GM18867 (cell line): ENCODE data around the gene DGCR8.

Source experiments
- ATAC-seq: cut with Tn5 transposase; IDR thresholded peaks from one replicate; pipeline ENCODE4 v1.9.1; 2021; ENCODE audit warnings: mild to moderate bottlenecking, moderate library complexity; ENCODE audit not compliant: unreplicated experiment

The DGCR8 gene

DNA sequence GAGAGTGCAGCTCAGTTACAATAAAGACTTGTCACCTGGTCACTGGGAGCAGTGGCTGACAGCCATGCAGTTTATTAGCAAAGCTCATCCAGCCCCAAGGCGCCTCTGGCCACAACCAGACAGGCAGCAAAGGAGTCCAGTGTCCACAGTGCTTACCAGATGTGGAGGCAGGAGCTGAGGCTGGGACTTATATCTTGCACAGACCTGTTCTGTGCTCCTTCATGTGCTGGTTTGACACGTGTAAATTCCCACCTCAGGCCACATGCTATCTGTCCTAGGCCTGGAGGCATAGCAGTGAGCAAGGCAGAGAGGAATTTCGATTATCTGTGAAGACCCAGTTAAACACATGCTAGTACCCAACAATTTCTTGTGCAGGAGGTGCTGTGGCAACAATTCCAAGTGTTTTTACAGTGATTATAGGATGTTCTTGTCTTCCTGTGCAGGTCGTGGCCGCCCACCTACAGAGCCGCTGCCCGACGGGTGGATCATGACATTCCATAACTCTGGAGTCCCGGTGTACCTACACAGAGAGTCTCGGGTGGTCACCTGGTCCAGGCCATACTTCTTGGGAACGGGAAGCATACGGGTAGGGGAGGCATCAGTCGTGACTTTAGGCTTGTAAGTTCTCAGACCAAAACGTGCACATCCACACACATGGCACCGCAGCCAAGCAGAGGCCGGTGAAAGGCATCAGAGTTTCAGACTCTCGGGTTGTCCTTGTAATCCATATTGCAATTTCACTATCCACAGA is 9.4 kb downstream of the DGCR8 start:
- no peak for ATAC-seq

- ATAC-seq: no peak
Measured at GRCh38 chr22:20089977-20090729, 10.1 kb downstream of the DGCR8 start.

DNA sequence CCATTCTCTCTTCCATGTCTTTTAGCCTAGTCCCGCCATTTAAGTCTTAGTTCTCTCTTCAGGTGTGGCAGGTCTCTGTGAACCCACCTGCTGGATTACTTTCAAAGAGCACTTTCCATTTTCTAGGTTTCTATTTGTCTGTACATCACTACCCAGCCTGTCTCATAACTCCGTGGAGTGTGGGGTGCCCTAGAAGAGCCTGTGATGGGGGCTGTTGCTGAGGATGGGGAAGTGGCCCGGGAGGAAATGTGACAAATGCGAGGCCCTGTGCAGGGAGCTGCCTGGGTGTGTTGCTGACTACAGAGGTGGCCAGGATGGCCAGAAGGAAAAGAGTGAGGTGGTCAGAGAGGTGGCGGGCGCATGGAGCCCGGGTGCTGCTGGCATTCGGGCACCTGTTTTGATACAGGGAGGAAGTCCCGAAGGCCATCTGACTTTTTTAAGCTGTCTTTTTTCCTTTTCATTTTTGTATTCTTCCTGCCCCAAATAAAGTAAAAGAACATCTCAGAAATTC is 10.7 kb downstream of the DGCR8 start:
- ATAC-seq: no peak

GRCh38 chr22:20091690-20092476 is 11.8 kb downstream of the DGCR8 start:
- no peak for ATAC-seq

DNA sequence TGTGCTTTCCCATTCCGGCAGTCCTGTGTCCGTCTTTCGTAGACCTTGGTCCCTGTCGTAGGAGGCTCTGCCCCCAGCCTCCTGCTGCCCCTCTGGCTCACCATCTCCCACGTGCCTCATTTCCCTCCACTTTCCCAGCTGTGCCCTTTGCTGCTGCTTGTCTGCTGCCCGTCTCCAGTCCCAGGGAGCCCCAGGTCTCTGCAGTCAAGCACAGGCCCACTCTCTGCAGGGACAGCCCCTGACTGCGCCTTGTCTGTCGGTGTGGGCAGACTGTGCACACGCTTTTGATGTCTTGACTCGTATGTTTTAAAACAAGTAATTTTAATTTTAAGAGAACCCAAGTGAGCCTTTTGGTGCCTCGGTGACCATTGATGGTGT is 12.4 kb downstream of the DGCR8 start:
- ATAC-seq: no peak

GRCh38 chr22:20093418-20094196 is 13.6 kb downstream of the DGCR8 start:
- ATAC-seq: no peak

DNA sequence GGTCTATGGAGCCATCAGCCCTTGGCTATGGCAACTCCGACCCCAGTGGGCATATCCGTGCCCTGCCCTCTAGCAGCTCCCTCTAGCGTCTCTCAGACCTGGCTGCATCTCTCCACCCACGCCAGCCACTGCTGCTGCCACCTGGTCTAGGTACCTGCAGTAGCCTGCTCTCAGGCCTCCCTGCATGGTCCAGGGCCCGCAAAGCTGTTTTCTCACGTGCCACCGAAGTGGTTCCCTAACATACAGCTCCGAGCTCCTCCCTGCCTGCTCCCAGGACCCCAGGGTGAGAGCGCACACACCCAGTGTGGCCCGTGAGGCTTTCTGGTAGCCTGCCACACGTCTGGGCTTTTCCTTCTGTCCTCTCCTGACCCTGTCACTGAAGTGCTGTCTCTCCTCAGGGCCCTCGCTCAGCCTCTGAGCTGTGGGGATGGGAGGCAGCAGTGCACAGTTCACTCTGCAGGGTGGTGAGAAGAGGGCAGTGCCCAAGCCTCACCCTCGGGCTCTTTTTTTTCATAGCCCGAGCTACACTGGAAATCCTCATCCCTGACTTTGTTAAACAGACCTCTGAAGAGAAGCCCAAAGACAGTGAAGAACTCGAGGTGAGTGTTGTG is 14.3 kb downstream of the DGCR8 start:
- no peak for ATAC-seq

DNA sequence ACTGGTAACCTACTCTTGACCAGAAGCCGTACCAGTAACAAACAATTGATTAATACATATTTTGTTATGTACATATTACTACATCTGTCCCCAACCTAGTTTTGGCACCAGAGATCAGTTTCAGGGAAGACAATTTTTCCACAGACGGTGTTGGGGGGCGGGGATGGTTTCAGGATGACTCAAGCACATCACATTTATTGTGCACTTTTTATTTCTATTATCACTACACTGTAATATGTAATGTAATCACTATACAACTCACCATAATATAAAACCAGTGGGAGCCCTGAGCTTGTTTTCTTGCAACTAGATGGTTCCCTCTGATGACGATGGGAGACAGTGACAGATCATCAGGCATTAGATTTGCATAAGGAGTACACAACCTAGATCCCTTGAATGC is 15.5 kb downstream of the DGCR8 start:
- no peak for ATAC-seq

DNA sequence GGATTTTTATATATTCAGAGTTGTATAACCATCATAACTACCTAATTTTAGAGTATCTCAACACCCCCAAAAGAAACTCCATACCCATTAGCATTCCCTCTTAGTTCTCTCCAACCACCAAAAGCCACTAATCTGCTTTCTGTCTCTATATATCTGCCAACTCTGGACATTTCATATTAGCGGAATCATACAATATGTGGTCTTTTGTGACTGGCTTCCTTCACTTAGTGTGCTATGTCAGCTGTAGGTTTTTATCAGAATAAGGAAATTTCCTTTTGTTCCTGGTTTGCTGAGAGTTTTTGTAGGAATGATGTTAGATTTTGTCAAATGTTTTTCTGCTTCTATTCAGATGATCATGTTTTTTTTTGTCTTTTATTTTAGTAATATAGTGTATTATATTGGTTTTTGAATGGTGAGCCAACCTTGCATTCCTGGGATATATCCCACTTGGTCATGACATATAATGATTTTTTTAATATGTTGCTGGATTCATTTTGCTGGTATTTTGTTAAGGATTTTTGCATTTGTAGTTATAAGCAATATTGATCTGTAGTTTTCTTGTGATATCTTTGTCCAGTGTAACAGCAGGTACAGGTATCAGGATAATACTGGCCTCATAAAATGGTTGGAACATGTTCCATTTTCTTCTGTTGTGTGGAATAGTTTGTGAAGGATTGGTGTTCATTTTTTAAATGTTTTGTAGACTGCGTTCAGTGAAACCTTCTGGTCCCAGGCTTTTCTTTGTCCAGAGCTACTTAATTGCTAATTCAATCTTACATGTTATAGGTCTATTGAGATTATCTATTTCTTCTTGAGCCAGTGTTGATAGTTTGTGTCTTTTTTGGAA is 16.8 kb downstream of the DGCR8 start:
- no peak for ATAC-seq

GRCh38 chr22:20099099-20099711 is 19.2 kb downstream of the DGCR8 start:
- no peak for ATAC-seq

GRCh38 chr22:20101638-20102037 is 21.6 kb downstream of the DGCR8 start:
- no peak for ATAC-seq

GRCh38 chr22:20102203-20102780 is 22.3 kb downstream of the DGCR8 start:
- ATAC-seq: no peak

DNA sequence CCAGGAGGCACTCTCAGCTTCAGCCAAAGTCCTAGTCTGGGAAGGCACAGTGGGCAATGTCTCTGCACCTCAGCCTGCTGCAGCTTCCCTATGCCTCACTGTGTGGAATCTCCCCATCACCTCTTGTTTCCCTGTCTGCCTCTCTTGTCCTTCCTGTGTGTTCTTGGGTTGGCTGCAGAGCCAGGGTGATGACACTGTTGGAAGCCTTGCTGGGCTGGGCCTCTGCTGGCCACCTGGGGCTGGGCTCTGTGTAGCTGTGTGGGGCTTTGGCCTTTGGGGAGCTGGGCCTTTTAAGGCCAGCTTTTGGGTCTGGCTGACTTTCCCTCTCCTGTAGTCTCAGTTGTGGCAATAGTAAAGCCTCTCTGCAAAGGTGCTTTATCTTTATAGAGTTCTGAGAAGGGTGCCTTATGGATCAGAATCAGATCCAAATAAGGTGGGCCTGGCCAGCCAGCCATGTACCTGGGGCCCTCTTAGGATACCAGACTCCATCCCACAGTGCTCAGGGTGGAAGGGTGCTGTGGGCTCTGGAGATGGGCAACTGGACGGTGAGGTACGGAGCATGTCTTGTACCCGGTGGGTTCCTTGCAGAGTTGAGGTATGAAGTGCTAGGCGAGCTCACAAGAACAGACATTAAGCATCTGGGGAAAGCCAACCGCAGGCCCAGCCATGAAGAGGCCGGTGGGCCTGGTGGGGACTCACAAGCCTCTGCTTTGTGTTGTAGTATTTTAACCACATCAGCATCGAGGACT is 25.6 kb downstream of the DGCR8 start:
- no peak for ATAC-seq

DNA sequence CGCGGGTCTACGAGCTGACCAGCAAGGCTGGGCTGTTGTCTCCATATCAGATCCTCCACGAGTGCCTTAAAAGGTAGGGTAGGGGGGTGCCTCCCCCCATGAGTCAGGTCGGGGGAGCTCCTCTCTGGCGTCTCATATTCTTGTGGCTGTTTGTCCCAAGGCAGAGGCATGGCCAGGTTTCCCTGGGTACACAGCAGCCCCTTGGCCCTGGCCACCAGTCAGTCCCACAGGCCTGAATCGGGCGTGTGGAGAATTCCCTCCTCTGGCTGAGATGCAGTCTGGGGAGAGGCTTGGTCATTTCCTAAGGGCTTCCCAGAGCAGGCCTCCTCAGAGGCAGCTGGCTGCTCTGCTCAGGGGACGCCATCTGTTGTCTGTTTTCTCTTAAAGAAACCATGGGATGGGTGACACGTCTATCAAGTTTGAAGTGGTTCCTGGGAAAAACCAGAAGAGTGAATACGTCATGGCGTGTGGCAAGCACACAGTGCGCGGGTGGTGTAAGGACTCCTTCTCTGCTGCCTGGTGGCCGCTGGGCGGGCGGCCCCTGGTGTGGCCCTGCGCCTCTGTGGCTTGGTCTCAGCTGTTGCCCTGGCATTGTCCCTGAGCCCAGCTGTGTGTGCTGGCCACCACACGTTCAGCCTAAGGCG is 26.3 kb downstream of the DGCR8 start:
- ATAC-seq: no peak

DNA sequence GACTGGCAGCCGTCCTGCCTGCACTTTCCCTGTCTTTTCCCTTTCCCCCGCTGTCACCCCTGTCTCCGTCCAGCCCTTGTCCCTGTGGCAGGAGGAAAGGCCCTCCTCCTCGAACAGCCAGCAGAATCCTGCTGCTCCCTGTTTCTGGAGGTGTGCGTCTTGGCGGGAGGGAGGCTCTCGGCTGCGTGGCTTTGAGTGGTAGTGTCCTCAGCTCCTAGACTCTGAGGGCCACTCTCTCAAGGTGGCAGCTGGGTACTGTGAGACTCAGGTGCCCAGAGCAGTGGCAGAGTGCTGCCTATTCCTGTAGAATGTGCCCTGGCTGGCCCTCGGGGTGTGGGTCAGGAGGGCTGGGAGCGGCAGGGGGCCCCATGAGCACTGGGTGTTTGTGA is 26.8 kb downstream of the DGCR8 start:
- no peak for ATAC-seq

DNA sequence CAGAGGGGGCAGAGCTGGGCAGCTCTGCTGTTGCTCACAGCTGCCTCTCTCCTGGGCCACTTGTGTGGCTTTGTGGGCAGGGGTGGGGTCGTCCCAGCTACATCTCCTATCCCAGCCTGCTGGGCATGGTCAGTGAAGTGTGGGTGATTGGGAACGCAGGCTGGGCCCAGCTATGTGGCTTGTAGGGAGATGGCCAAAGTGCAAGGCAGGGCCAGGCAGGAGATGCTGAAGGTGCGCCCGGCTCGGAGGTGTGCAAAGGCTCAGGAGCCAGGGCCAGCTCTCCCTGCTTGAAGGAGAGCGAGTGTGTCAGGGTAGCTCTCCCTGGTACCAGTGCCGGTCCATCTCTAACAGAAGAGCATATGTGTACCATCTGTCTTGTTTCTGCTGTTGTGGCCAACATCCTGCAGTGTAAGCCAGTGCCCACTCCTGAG is 27.4 kb downstream of the DGCR8 start:
- no peak for ATAC-seq

GRCh38 chr22:20107951-20108756 is 28.1 kb downstream of the DGCR8 start:
- no peak for ATAC-seq
